Measurements from ENCODE around the gene CSTF1.

Gene CSTF1

GRCh38 chr20:56362833-56363413 is 29.5 kb upstream of the CSTF1 start:
- Histone ChIP-seq H2AFZ (ENCODE audit: low read depth) (no peak overlapping the region), H3K4me2 (no peak overlapping the region), H3K4me3 (IDR thresholded peaks at IDR 0.05; ENCODE audit: insufficient read depth, low read depth, low read length) (no peak overlapping the region), H3K79me2 (ENCODE audit: insufficient read depth, low read depth) (no peaks in the 10 kb centered on the region), H3K36me3 (ENCODE audit: insufficient read depth) (no peaks in the 10 kb centered on the region), H4K20me1 (ENCODE audit: insufficient read depth) (no peaks in the 10 kb centered on the region), H3K27ac (no peak overlapping the region), H3K4me1 (ENCODE audit: low read depth, poor library complexity, severe bottlenecking) (peaks cover 9% of the 10 kb centered on the region), H3K27me3 (ENCODE audit: insufficient read depth, low read depth) (no peaks in the 10 kb centered on the region), H3K9ac (no peak overlapping the region)
- TF ChIP-seq CTCF (conservative IDR thresholded peaks at IDR 0.05; ENCODE audit: low read depth, low read length): no peak

GRCh38 chr20:56363491-56363890 is 29.0 kb upstream of the CSTF1 start:
- Histone ChIP-seq H3K36me3 (ENCODE audit: insufficient read depth) (no peaks in the 10 kb centered on the region), H3K4me2 (no peak overlapping the region), H3K9ac (no peak overlapping the region), H4K20me1 (ENCODE audit: insufficient read depth) (no peaks in the 10 kb centered on the region), H3K27ac (no peak overlapping the region), H3K79me2 (ENCODE audit: insufficient read depth, low read depth) (no peaks in the 10 kb centered on the region), H3K4me1 (ENCODE audit: low read depth, poor library complexity, severe bottlenecking) (peaks cover 7% of the 10 kb centered on the region), H3K27me3 (ENCODE audit: insufficient read depth, low read depth) (no peaks in the 10 kb centered on the region), H3K4me3 (IDR thresholded peaks at IDR 0.05; ENCODE audit: insufficient read depth, low read depth, low read length) (no peak overlapping the region), H2AFZ (ENCODE audit: low read depth) (no peak overlapping the region)
- no peak for TF ChIP-seq CTCF (conservative IDR thresholded peaks at IDR 0.05; ENCODE audit: low read depth, low read length)

- H3K27me3 ChIP-seq (ENCODE audit: insufficient read depth, low read depth): no peaks in the 10 kb centered on the region
- no peak overlapping the region for H2AFZ ChIP-seq (ENCODE audit: low read depth)
- peaks cover 9% of the 10 kb centered on the region; the same call in 1 of the 2 replicates for H3K36me3 ChIP-seq (ENCODE audit: insufficient read depth)
- no peak for TF ChIP-seq CTCF (conservative IDR thresholded peaks at IDR 0.05; ENCODE audit: low read depth, low read length)
- H3K4me2 ChIP-seq: no peak overlapping the region
- no peak overlapping the region for H3K9ac ChIP-seq
- H3K4me3 ChIP-seq (IDR thresholded peaks at IDR 0.05; ENCODE audit: insufficient read depth, low read depth, low read length): no peak overlapping the region
- H3K27ac ChIP-seq: no peak overlapping the region
- no peaks in the 10 kb centered on the region for H3K4me1 ChIP-seq (ENCODE audit: low read depth, poor library complexity, severe bottlenecking)
- H4K20me1 ChIP-seq (ENCODE audit: insufficient read depth): no peaks in the 10 kb centered on the region
- no peaks in the 10 kb centered on the region for H3K79me2 ChIP-seq (ENCODE audit: insufficient read depth, low read depth)
Measured at GRCh38 chr20:56368351-56369134, 23.9 kb upstream of the CSTF1 start.

- no peak overlapping the region for H3K4me3 ChIP-seq (IDR thresholded peaks at IDR 0.05; ENCODE audit: insufficient read depth, low read depth, low read length)
- H3K4me2 ChIP-seq: no peak overlapping the region
- TF ChIP-seq CTCF (conservative IDR thresholded peaks at IDR 0.05; ENCODE audit: low read depth, low read length): no peak
- H3K79me2 ChIP-seq (ENCODE audit: insufficient read depth, low read depth): no peaks in the 10 kb centered on the region
- H3K36me3 ChIP-seq (ENCODE audit: insufficient read depth): peaks cover 12% of the 10 kb centered on the region; the same call in 1 of the 2 replicates
- peaks cover 2% of the 10 kb centered on the region for H3K4me1 ChIP-seq (ENCODE audit: low read depth, poor library complexity, severe bottlenecking)
- H3K27me3 ChIP-seq (ENCODE audit: insufficient read depth, low read depth): no peaks in the 10 kb centered on the region
- no peak overlapping the region for H3K9ac ChIP-seq
- H2AFZ ChIP-seq (ENCODE audit: low read depth): no peak overlapping the region
- H3K27ac ChIP-seq: no peak overlapping the region
- H4K20me1 ChIP-seq (ENCODE audit: insufficient read depth): no peaks in the 10 kb centered on the region
Measured at GRCh38 chr20:56369179-56369578, 23.3 kb upstream of the CSTF1 start.
